HepG2 (cell line): Measurements from ENCODE around the gene OSBPL5.

Experiments used
- CBFB ChIP-seq: sonication (generic); formaldehyde crosslinking; IDR thresholded peaks from 2 replicates; pipeline ENCODE4 v1.4.0; 2020; ENCODE audit warnings: missing genetic modification reagents
- EP300 ChIP-seq, 3 experiments: sonication (generic) in 1 of 3; formaldehyde crosslinking in 1 of 3; IDR thresholded peaks; 2 replicates each; pipeline versions ENCODE4 v1.5.1 to v1.6.1; 2011 to 2020; ENCODE audit warnings: low read depth in 2 of 3, low read length in 2 of 3, borderline replicate concordance in 1 of 3, improper control_type of control experiment in 1 of 3, mild to moderate bottlenecking in 1 of 3, missing genetic modification reagents in 1 of 3, moderate library complexity in 1 of 3
- EZH2 ChIP-seq: conservative IDR thresholded peaks from 2 replicates; pipeline ENCODE4 v1.6.1; 2012; ENCODE audit warnings: mild to moderate bottlenecking, low read depth, low read length, moderate library complexity
- KLF6 ChIP-seq: IDR thresholded peaks from 2 replicates; pipeline ENCODE4 v1.8.0; 2016; ENCODE audit warnings: missing biosample characterization, missing genetic modification reagents
- MXD4 ChIP-seq: IDR thresholded peaks from 2 replicates; pipeline ENCODE4 v1.6.1; 2016; ENCODE audit warnings: mild to moderate bottlenecking, missing biosample characterization, missing genetic modification reagents
- REPIN1 ChIP-seq: sonication (generic); formaldehyde crosslinking; IDR thresholded peaks from 2 replicates; pipeline ENCODE4 v1.8.0; 2022; ENCODE audit warnings: missing genetic modification reagents, low read depth, mild to moderate bottlenecking, borderline replicate concordance
- TCF7 ChIP-seq: sonication (generic); IDR thresholded peaks from 2 replicates; pipeline ENCODE4 v1.6.1; 2016; ENCODE audit warnings: antibody characterized with exemption, low read depth
- U2AF2 ChIP-seq: fragments of 200-400 bp; formaldehyde crosslinking; IDR thresholded peaks from 2 replicates; pipeline ENCODE4 v1.6.1; 2017; ENCODE audit warnings: low read depth, mild to moderate bottlenecking, low read length
- TF ChIP-seq, protein P1 (sequence below): sonication (generic); formaldehyde crosslinking; IDR thresholded peaks from 2 replicates; pipeline ENCODE4 v1.8.1; 2023; ENCODE audit warnings: missing genetic modification reagents, inconsistent platforms, borderline replicate concordance
- TF ChIP-seq, protein P2 (sequence below): sonication (generic); formaldehyde crosslinking; IDR thresholded peaks from 2 replicates; pipeline ENCODE4 v1.5.0; 2020; ENCODE audit warnings: mild to moderate bottlenecking, missing genetic modification reagents, moderate library complexity

DNA sequence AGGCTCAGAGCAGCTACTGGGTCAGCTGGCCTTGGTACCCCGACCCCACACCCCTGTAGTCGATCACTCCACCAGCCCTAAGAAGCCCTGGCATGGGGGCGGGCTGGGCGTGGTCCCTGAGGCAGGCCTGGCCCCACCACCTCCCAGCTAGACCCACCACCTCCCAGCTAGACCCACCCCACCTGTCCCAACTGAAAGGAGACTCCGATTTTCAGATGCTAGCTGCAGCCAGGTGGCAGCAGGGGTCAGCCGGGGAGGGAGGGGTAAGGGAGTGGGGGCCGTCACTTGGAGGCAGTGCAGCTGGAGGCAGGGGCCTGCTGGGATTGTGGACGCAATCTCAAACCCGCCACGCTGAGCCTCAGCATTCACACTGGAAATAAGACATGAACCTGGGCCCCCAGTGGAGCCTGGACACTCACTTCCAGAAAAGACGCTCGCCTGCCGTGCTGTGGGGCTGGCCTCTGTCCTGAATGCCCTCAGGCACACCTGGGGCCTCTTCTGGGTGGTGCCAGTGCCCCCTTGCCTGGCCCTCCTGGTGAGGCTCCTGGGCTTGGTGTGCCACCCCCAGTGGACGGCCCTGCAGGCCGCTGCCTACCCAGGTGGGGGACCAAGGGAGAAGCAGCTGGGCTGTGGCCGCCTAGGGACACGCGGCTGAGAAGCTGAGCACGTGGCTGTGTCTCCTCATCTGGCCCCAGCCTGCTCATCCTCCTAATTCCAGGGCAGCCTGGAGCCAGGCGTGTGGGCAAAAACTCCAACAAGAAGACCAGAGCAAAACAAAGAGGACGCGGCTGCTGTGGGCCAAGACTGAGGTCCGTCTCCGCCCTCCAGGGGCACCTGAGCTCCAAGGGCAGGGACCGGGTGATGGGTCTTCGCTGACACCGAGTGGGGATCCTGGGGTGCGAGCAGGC lies 26.7 kb downstream of the OSBPL5 start:
- TF ChIP-seq, protein P1, sequence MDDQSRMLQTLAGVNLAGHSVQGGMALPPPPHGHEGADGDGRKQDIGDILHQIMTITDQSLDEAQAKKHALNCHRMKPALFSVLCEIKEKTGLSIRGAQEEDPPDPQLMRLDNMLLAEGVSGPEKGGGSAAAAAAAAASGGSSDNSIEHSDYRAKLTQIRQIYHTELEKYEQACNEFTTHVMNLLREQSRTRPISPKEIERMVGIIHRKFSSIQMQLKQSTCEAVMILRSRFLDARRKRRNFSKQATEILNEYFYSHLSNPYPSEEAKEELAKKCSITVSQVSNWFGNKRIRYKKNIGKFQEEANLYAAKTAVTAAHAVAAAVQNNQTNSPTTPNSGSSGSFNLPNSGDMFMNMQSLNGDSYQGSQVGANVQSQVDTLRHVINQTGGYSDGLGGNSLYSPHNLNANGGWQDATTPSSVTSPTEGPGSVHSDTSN, result no peak
- no peak for TF ChIP-seq EP300 (IDR thresholded peaks at IDR 0.05; ENCODE audit: low read depth in 2 of 2, low read length in 2 of 2)
- TF ChIP-seq EP300 (CRISPR knock-in tag; IDR thresholded peaks at IDR 0.05; ENCODE audit: borderline replicate concordance), result no peak
- TF ChIP-seq CBFB (CRISPR knock-in tag), result no peak
- TF ChIP-seq MXD4 (CRISPR knock-in tag), result no peak
- TF ChIP-seq, protein P2, sequence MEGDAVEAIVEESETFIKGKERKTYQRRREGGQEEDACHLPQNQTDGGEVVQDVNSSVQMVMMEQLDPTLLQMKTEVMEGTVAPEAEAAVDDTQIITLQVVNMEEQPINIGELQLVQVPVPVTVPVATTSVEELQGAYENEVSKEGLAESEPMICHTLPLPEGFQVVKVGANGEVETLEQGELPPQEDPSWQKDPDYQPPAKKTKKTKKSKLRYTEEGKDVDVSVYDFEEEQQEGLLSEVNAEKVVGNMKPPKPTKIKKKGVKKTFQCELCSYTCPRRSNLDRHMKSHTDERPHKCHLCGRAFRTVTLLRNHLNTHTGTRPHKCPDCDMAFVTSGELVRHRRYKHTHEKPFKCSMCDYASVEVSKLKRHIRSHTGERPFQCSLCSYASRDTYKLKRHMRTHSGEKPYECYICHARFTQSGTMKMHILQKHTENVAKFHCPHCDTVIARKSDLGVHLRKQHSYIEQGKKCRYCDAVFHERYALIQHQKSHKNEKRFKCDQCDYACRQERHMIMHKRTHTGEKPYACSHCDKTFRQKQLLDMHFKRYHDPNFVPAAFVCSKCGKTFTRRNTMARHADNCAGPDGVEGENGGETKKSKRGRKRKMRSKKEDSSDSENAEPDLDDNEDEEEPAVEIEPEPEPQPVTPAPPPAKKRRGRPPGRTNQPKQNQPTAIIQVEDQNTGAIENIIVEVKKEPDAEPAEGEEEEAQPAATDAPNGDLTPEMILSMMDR (CRISPR knock-in tag), result no peak
- TF ChIP-seq KLF6, result no peak
- TF ChIP-seq TCF7, result no peak
- no peak for TF ChIP-seq EZH2
- TF ChIP-seq U2AF2, result no peak
- TF ChIP-seq REPIN1, result no peak
